ENCODE data around the gene STARD5. TPM values are rescaled to one million over a fixed set of nuclear protein-coding genes. Genes with fewer than 3 reads are reported as not detected.

STARD5 gene
- total RNA-seq, 4 donors from 2014 or later, result 1.3 to 6.7 (median 4.1) TPM

DNA sequence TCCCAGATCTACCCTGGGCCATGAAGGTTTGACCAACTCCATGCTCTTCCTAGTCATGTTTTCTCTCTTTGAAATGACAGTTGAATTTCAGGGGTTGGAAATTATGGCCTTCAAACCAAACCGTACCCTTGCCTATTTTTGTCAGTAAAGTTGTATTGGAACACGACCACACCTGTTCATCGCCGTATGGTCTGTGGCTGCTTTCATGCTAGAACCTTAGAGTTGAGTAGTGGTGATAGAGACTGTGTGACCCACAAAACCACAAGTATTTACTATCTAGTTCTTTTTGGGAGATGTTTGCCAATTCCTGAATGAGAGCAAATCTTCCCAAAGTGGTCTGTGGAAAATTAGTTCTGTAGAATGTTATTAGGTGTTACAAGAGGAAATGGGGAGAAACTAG is 24.0 kb upstream of the STARD5 start:
- no peaks in the 10 kb centered on the region for H3K9me3 ChIP-seq
- no peaks in the 10 kb centered on the region for H3K4me1 ChIP-seq
- no peak overlapping the region for H3K4me3 ChIP-seq
- no peak for ATAC-seq
- no peak for TF ChIP-seq EP300 (IDR thresholded peaks at IDR 0.05)
- TF ChIP-seq POLR2A (IDR thresholded peaks at IDR 0.05), result no peak
- no peak for TF ChIP-seq POLR2AphosphoS5 (IDR thresholded peaks at IDR 0.05)
- WGBS, 2 donors (ENCODE audit: low coverage in 1 of 2), result 100% methylated on average over 3 to 4 of the region's 4 CpGs
- H3K27me3 ChIP-seq, result no peaks in the 10 kb centered on the region
- H3K36me3 ChIP-seq, result no peaks in the 10 kb centered on the region
- no peak overlapping the region for H3K27ac ChIP-seq

DNA sequence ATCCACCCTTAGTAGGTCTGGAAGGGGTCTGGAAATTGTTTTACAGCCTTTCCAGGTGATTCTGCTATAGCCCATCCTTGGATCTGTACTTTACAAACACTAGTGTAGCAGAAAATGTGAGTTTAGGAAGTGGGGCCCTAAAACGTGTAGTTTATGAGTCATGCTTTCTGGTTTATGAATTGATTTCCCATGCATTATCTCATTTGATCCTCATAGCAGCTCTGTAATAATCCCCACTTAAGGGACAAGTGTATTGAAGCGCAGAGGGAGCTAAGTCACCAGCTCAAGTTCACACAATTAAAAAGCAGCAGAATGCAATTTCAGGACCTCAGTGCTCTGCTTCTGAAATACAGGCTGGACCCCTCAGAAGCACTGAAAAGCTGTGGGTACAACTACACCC is 22.7 kb upstream of the STARD5 start:
- no peak for TF ChIP-seq EP300 (IDR thresholded peaks at IDR 0.05)
- TF ChIP-seq POLR2A (IDR thresholded peaks at IDR 0.05), result no peak
- TF ChIP-seq POLR2AphosphoS5 (IDR thresholded peaks at IDR 0.05), result no peak
- TF ChIP-seq, protein P1, sequence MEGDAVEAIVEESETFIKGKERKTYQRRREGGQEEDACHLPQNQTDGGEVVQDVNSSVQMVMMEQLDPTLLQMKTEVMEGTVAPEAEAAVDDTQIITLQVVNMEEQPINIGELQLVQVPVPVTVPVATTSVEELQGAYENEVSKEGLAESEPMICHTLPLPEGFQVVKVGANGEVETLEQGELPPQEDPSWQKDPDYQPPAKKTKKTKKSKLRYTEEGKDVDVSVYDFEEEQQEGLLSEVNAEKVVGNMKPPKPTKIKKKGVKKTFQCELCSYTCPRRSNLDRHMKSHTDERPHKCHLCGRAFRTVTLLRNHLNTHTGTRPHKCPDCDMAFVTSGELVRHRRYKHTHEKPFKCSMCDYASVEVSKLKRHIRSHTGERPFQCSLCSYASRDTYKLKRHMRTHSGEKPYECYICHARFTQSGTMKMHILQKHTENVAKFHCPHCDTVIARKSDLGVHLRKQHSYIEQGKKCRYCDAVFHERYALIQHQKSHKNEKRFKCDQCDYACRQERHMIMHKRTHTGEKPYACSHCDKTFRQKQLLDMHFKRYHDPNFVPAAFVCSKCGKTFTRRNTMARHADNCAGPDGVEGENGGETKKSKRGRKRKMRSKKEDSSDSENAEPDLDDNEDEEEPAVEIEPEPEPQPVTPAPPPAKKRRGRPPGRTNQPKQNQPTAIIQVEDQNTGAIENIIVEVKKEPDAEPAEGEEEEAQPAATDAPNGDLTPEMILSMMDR (IDR thresholded peaks at IDR 0.05), result no peak
- no peak for ATAC-seq
- H3K27ac ChIP-seq, result no peak overlapping the region
- 50% methylated on average over 2 of the region's 2 CpGs; no CpG with 5 or more reads in 1 of the 2 donors for WGBS, 2 donors (ENCODE audit: low coverage in 1 of 2)
- no peaks in the 10 kb centered on the region for H3K4me1 ChIP-seq
- no peaks in the 10 kb centered on the region for H3K27me3 ChIP-seq
- H3K36me3 ChIP-seq, result no peaks in the 10 kb centered on the region
- H3K4me3 ChIP-seq, result no peak overlapping the region
- no peaks in the 10 kb centered on the region for H3K9me3 ChIP-seq

DNA sequence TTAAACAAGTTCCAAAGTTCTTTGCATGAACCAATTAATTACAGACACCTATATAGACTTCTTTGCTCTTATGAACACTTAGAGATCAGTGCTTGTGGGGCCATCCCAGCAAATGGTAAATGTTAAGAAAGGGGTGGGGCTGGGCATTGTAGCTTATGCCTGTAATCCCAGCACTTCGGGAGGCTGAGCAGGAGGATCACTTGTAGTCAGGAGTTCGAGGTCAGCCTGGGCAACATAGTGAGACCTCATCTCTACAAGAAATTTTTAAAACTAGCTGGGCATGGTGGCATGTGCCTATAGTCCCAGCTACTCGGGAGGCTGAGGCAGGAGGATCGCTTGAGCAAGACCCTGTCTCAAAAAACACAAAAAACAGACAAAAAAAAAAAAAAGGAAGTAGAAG is 19.4 kb upstream of the STARD5 start:
- Histone ChIP-seq H3K9me3 (no peaks in the 10 kb centered on the region), H3K4me3 (no peak overlapping the region), H3K27ac (no peak overlapping the region), H3K4me1 (peaks cover 0 to 9% (median 6%) of the 10 kb centered on the region in 3 donors), H3K27me3 (no peaks in the 10 kb centered on the region), H3K36me3 (no peaks in the 10 kb centered on the region)
- no peak for ATAC-seq
- 92 to 96% methylated on average over 4 of the region's 4 CpGs for WGBS, 2 donors (ENCODE audit: low coverage in 1 of 2)
- TF ChIP-seq EP300 (IDR thresholded peaks at IDR 0.05) (no peak), POLR2A (IDR thresholded peaks at IDR 0.05) (no peak)

DNA sequence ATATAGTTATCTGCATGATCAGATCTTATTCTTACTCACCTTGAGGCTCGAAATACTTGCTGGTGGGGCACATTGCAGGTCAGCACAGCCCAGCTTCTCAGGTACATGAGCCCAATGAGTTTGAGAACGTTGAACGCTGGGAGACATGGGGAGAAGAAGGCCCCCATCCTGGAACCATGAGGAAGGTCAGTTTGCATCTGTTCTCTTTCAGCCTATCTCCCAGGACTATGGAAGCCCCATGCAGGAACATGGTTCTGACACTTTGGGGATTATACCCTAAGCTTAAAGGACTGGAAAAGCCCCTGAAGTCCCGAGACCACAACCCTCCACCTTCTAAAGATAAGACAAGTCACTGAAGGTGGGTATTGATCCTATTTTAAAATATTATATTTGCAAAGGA is 17.4 kb upstream of the STARD5 start:
- Histone ChIP-seq H3K9me3 (no peaks in the 10 kb centered on the region), H3K36me3 (no peaks in the 10 kb centered on the region), H3K4me3 (no peak overlapping the region), H3K27ac (no peak overlapping the region), H3K4me1 (peaks cover 0 to 23% (median 11%) of the 10 kb centered on the region in 3 donors), H3K27me3 (no peaks in the 10 kb centered on the region)
- TF ChIP-seq EP300 (IDR thresholded peaks at IDR 0.05) (no peak), POLR2A (IDR thresholded peaks at IDR 0.05) (no peak), POLR2AphosphoS5 (IDR thresholded peaks at IDR 0.05) (no peak)
- TF ChIP-seq, protein P1 (IDR thresholded peaks at IDR 0.05), result no peak
- no peak for ATAC-seq
- 94 to 100% methylated on average over 2 to 3 of the region's 4 CpGs for WGBS, 2 donors (ENCODE audit: low coverage in 1 of 2)

DNA sequence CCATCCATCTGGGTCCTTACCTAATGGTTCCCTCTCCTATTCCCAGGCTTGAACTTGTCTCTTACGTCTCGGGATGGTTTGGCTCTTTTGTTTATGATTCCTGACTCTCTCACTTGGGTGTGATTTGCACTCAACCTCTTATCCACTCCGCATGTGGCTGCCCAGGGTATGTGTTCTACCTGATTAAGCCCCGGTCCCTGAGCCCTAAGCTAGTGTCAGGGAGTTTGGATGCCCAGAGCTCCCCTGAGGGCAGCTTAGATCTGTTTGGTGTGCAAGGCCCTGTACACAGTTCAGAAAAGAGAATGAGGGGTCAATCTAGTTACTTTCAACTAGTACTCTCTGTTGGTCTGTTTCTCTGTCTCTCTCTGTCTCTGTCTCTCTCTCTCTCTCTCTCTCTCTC is 15.9 kb upstream of the STARD5 start:
- no peak overlapping the region for H3K27ac ChIP-seq
- peaks cover 0 to 23% (median 11%) of the 10 kb centered on the region in 3 donors for H3K4me1 ChIP-seq
- no peak for ATAC-seq
- H3K27me3 ChIP-seq, result no peaks in the 10 kb centered on the region
- WGBS, 2 donors (ENCODE audit: low coverage in 1 of 2), result 78 to 90% methylated on average over 2 to 4 of the region's 4 CpGs
- no peaks in the 10 kb centered on the region for H3K9me3 ChIP-seq
- TF ChIP-seq POLR2AphosphoS5 (IDR thresholded peaks at IDR 0.05) (no peak), POLR2A (IDR thresholded peaks at IDR 0.05) (no peak), EP300 (IDR thresholded peaks at IDR 0.05) (no peak)
- TF ChIP-seq, protein P1 (IDR thresholded peaks at IDR 0.05), result no peak
- H3K4me3 ChIP-seq, result no peak overlapping the region
- no peaks in the 10 kb centered on the region for H3K36me3 ChIP-seq

DNA sequence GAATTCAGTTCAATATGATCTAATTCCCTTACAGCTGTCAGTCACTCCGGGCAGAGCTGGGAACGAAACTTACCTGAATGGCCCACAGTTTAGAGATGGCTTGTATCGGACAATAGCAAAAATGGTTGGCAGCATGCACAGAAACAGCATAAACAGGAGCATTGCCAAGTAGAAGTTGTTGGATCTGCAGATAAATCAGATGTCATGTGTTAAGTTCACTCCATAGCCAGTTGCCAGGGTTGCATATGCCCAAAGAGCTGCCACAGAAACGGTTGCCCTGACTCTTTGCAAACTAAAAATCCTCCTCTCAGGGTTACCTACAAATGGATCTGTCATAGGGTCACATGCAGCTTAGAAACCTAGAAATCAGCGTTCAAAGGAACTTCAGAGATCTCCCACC is 15.4 kb upstream of the STARD5 start:
- WGBS, 2 donors (ENCODE audit: low coverage in 1 of 2), result 55 to 64% methylated on average over 3 of the region's 5 CpGs
- Histone ChIP-seq H3K27ac (no peak overlapping the region), H3K4me3 (no peak overlapping the region), H3K4me1 (peaks cover 0 to 23% (median 11%) of the 10 kb centered on the region in 3 donors), H3K9me3 (no peaks in the 10 kb centered on the region), H3K36me3 (no peaks in the 10 kb centered on the region), H3K27me3 (no peaks in the 10 kb centered on the region)
- ATAC-seq, result no peak
- TF ChIP-seq EP300 (IDR thresholded peaks at IDR 0.05) (no peak), POLR2A (IDR thresholded peaks at IDR 0.05) (no peak), POLR2AphosphoS5 (IDR thresholded peaks at IDR 0.05) (no peak)
- TF ChIP-seq, protein P1 (IDR thresholded peaks at IDR 0.05), result no peak
